Liver (tissue), 3 donors: ENCODE results near the gene C13orf42.

Experiments
- EGR1 ChIP-seq, 2 donors: IDR thresholded peaks; 2 replicates each; pipeline ENCODE4 v1.6.1; 2016 to 2018; ENCODE audit warnings: antibody characterized with exemption in 2 of 2, low read depth in 2 of 2
- JUND ChIP-seq, 2 donors: IDR thresholded peaks; 2 replicates each; pipeline ENCODE4 v1.6.1; 2016; ENCODE audit warnings: antibody characterized with exemption in 2 of 2
- TAF1 ChIP-seq: conservative IDR thresholded peaks from 2 replicates; pipeline ENCODE4 v1.6.1; 2016; ENCODE audit warnings: antibody characterized with exemption, mild to moderate bottlenecking
- YY1 ChIP-seq: IDR thresholded peaks from 2 replicates; pipeline ENCODE4 v1.6.1; 2016; ENCODE audit warnings: antibody characterized with exemption, mild to moderate bottlenecking
- TF ChIP-seq, protein P1 (sequence below): fragments of 150-350 bp; IDR thresholded peaks from 2 replicates; pipeline ENCODE4 v1.5.1; 2017; ENCODE audit warnings: improper control_type of control experiment, low read depth, low read length; ENCODE audit not compliant: missing input control
- donor health status: healthy.
- donor health status: healthy.

- no peak for TF ChIP-seq YY1
- no peak for TF ChIP-seq EGR1 (IDR thresholded peaks at IDR 0.05; ENCODE audit: low read depth in 2 of 2)
- TF ChIP-seq JUND (IDR thresholded peaks at IDR 0.05) = no peak
- TF ChIP-seq, protein P1, sequence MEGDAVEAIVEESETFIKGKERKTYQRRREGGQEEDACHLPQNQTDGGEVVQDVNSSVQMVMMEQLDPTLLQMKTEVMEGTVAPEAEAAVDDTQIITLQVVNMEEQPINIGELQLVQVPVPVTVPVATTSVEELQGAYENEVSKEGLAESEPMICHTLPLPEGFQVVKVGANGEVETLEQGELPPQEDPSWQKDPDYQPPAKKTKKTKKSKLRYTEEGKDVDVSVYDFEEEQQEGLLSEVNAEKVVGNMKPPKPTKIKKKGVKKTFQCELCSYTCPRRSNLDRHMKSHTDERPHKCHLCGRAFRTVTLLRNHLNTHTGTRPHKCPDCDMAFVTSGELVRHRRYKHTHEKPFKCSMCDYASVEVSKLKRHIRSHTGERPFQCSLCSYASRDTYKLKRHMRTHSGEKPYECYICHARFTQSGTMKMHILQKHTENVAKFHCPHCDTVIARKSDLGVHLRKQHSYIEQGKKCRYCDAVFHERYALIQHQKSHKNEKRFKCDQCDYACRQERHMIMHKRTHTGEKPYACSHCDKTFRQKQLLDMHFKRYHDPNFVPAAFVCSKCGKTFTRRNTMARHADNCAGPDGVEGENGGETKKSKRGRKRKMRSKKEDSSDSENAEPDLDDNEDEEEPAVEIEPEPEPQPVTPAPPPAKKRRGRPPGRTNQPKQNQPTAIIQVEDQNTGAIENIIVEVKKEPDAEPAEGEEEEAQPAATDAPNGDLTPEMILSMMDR = no peak
- no peak for TF ChIP-seq TAF1
Observed at GRCh38 chr13:51153527-51153926, 42.5 kb upstream of the C13orf42 start.
